Calu3 (cell line): ENCODE data around the gene RANBP3. TPM values are rescaled to one million over a fixed set of nuclear protein-coding genes. Genes with fewer than 3 reads are reported as not detected.

Experiments
- BruUV-seq: library from RNA; stranded (reverse); fragments of 400-500 nt; replicated peaks from 2 replicates; lab custom pipeline; 2021; lab: Mats Ljungman, UMichigan
- CTCF ChIA-PET: fragments of 300-600 bp; sonication (Branson Sonifier 250); formaldehyde crosslinking; loops from one replicate; lab custom pipeline; 2022; ENCODE audit warnings: antibody characterized with exemption; lab: Charles Lee
- DNase-seq: peaks from one replicate; pipeline ENCODE4 v3.0.0; 2022
- H3K27ac Mint-ChIP-seq: one replicate; pipeline ENCODE4 v1.8.0; 2022; ENCODE audit warnings: mixed read lengths; ENCODE audit not compliant: unreplicated experiment
- H3K27me3 Mint-ChIP-seq: one replicate; pipeline ENCODE4 v1.8.0; 2022; ENCODE audit warnings: mixed read lengths; ENCODE audit not compliant: unreplicated experiment
- H3K36me3 Mint-ChIP-seq: one replicate; pipeline ENCODE4 v1.8.0; 2022; ENCODE audit warnings: mild to moderate bottlenecking, moderate library complexity, mixed read lengths; ENCODE audit not compliant: insufficient read depth, unreplicated experiment
- H3K4me1 Mint-ChIP-seq: one replicate; pipeline ENCODE4 v1.8.0; 2022; ENCODE audit warnings: mild to moderate bottlenecking, low read depth, mixed read lengths; ENCODE audit not compliant: unreplicated experiment
- H3K4me3 Mint-ChIP-seq: one replicate; pipeline ENCODE4 v1.8.0; 2022; ENCODE audit warnings: mild to moderate bottlenecking, low read depth, moderate library complexity, mixed read lengths; ENCODE audit not compliant: unreplicated experiment
- H3K9me3 Mint-ChIP-seq: one replicate; pipeline ENCODE4 v1.8.0; 2022; ENCODE audit warnings: low read depth, mixed read lengths; ENCODE audit not compliant: unreplicated experiment
- CTCF ChIP-seq: fragments of 200-600 bp; IDR thresholded peaks from one replicate; pipeline ENCODE4 v1.8.0; 2022; ENCODE audit warnings: antibody characterized with exemption; ENCODE audit not compliant: unreplicated experiment
- intact Hi-C: fragments of 100-400 bp; cut with micrococcal nuclease; formaldehyde crosslinking; loops from one replicate; pipeline ENCODE4 v1.10.0; 2022; ENCODE audit not compliant: unreplicated experiment
- total RNA-seq: library from RNA; stranded (reverse); gene quantifications from 2 replicates; pipeline ENCODE4 v1.2.3, GENCODE V29; 2022

RANBP3 gene
- total RNA-seq, 1 experiment from 2014 or later: 58.4 TPM

- CTCF ChIA-PET: interaction anchor here (0.7 kb wide), 1 partner anchor 17 kb away, joined by 3 read pairs; no protein-coding TSS in a partner anchor
- peaks cover 27% of the 10 kb centered on the region for H3K4me1 Mint-ChIP-seq
Observed at GRCh38 chr19:5957170-5957569, 20.8 kb downstream of the RANBP3 start.

GRCh38 chr19:5956728-5957127, 21.2 kb downstream of the RANBP3 start:
- Mint-ChIP-seq H3K27ac (no peak overlapping the region), H3K9me3 (no peaks in the 10 kb centered on the region), H3K36me3 (peaks cover 10% of the 10 kb centered on the region)

More at GRCh38 chr19:5957170-5957569, 20.8 kb downstream of the RANBP3 start:
- no peak for TF ChIP-seq CTCF
- Mint-ChIP-seq H3K4me3 (no peak overlapping the region), H3K9me3 (no peaks in the 10 kb centered on the region), H3K27me3 (no peaks in the 10 kb centered on the region), H3K27ac (no peak overlapping the region), H3K36me3 (peaks cover 10% of the 10 kb centered on the region)
- intact Hi-C loops: no loop called here
- no peak for DNase-seq
- no TSS peak for BruUV-seq

GRCh38 chr19:5956323-5956722, 21.6 kb downstream of the RANBP3 start:
- no peak for DNase-seq
- no peaks in the 10 kb centered on the region for H3K9me3 Mint-ChIP-seq
- H3K4me3 Mint-ChIP-seq: no peak overlapping the region
- H3K36me3 Mint-ChIP-seq: peaks cover 14% of the 10 kb centered on the region
- peaks cover 23% of the 10 kb centered on the region for H3K4me1 Mint-ChIP-seq
- H3K27me3 Mint-ChIP-seq: no peaks in the 10 kb centered on the region
- CTCF ChIA-PET: interaction anchor here (1.1 kb wide), 1 partner anchor 12 kb away, joined by 4 read pairs; no protein-coding TSS in a partner anchor
- intact Hi-C loops: no loop called here
- TF ChIP-seq CTCF: no peak
- no TSS peak for BruUV-seq
- H3K27ac Mint-ChIP-seq: no peak overlapping the region

More at GRCh38 chr19:5956728-5957127, 21.2 kb downstream of the RANBP3 start:
- TF ChIP-seq CTCF: no peak
- Mint-ChIP-seq H3K4me1 (peaks cover 23% of the 10 kb centered on the region), H3K27me3 (no peaks in the 10 kb centered on the region), H3K4me3 (no peak overlapping the region)
- no TSS peak for BruUV-seq
- intact Hi-C loops: no loop called here
- CTCF ChIA-PET: interaction anchor here (0.7 to 1.1 kb wide), 2 partner anchors 11 to 17 kb away, joined by 3 to 4 read pairs; no protein-coding TSS in a partner anchor
- DNase-seq: no peak

GRCh38 chr19:5955636-5955935, 22.4 kb downstream of the RANBP3 start:
- CTCF ChIA-PET: interaction anchor here (1.1 to 1.5 kb wide), 2 partner anchors 13 to 51 kb away, joined by 3 to 4 read pairs; partner anchors contain the start of gene VMAC
- intact Hi-C loops: no loop called here
- H3K4me1 Mint-ChIP-seq: peaks cover 22% of the 10 kb centered on the region

More at GRCh38 chr19:5955636-5955935, 22.4 kb downstream of the RANBP3 start:
- H3K4me3 Mint-ChIP-seq: no peak overlapping the region
- H3K27me3 Mint-ChIP-seq: no peaks in the 10 kb centered on the region
- TF ChIP-seq CTCF: no peak
- no peak for DNase-seq
- H3K9me3 Mint-ChIP-seq: no peaks in the 10 kb centered on the region
- peaks cover 18% of the 10 kb centered on the region for H3K36me3 Mint-ChIP-seq
- BruUV-seq: no TSS peak
- no peak overlapping the region for H3K27ac Mint-ChIP-seq
